GM23338 (cell line): ENCODE measurements around the gene OSTC. TPM values are rescaled to one million over a fixed set of nuclear protein-coding genes. Genes with fewer than 3 reads are reported as not detected.

Source experiments
- ATAC-seq: fragments of 200-7000 bp; cut with Tn5 transposase; 3 replicates; pipeline ENCODE4 v1.9.1; 2020
- DNase-seq: peaks from one replicate; pipeline ENCODE4 v3.0.0-alpha.2; 2015; ENCODE audit warnings: low spot score
- H2AFZ ChIP-seq: fragments of 200-600 bp; sonication (generic); 2 replicates; pipeline ENCODE4 v1.8.0; 2016; ENCODE audit warnings: antibody characterized with exemption, mild to moderate bottlenecking, moderate library complexity
- H3F3A ChIP-seq: fragments of 200-600 bp; sonication (generic); replicated peaks from 2 replicates; pipeline ENCODE4 v1.8.0; 2017; ENCODE audit warnings: antibody characterized with exemption, mixed run types, low read depth
- H3K27ac ChIP-seq: fragments of 200-600 bp; sonication (generic); 2 replicates; pipeline ENCODE4 v1.6.1; 2016; ENCODE audit warnings: low read depth
- H3K27me3 ChIP-seq: fragments of 200-600 bp; sonication (generic); 2 replicates; pipeline ENCODE4 v1.8.0; 2016; ENCODE audit warnings: mild to moderate bottlenecking, mixed run types, moderate library complexity; ENCODE audit not compliant: insufficient read depth
- H3K36me3 ChIP-seq: fragments of 200-600 bp; sonication (generic); 2 replicates; pipeline ENCODE4 v1.8.0; 2016; ENCODE audit warnings: mild to moderate bottlenecking; ENCODE audit not compliant: insufficient read depth
- H3K4me1 ChIP-seq: fragments of 200-600 bp; sonication (generic); 2 replicates; pipeline ENCODE4 v1.8.0; 2016; ENCODE audit warnings: mild to moderate bottlenecking, moderate library complexity; ENCODE audit not compliant: insufficient read depth
- H3K4me2 ChIP-seq: fragments of 200-600 bp; sonication (generic); 2 replicates; pipeline ENCODE4 v1.7.1; 2017; ENCODE audit warnings: mixed run types
- H3K4me3 ChIP-seq: fragments of 200-600 bp; sonication (generic); 2 replicates; pipeline ENCODE4 v1.6.1; 2016; ENCODE audit warnings: mixed run types
- H3K79me2 ChIP-seq: fragments of 200-600 bp; sonication (generic); replicated peaks from 2 replicates; pipeline ENCODE4 v1.8.0; 2017; ENCODE audit warnings: mild to moderate bottlenecking; ENCODE audit not compliant: insufficient read depth
- H3K9me2 ChIP-seq: fragments of 200-600 bp; sonication (generic); 2 replicates; pipeline ENCODE4 v1.8.0; 2017; ENCODE audit not compliant: insufficient read depth
- H4K20me1 ChIP-seq: fragments of 200-600 bp; sonication (generic); replicated peaks from 2 replicates; pipeline ENCODE4 v1.8.0; 2017; ENCODE audit warnings: mild to moderate bottlenecking; ENCODE audit not compliant: insufficient read depth
- H3K27ac Mint-ChIP-seq: 2 replicates; pipeline ENCODE4 v1.8.0; 2020; ENCODE audit warnings: inconsistent platforms, mild to moderate bottlenecking, moderate library complexity, mixed read lengths
- H3K27me3 Mint-ChIP-seq: 3 replicates; pipeline ENCODE4 v1.8.0; 2022; ENCODE audit warnings: low read depth, mild to moderate bottlenecking, moderate library complexity, mixed read lengths, inconsistent platforms; ENCODE audit not compliant: insufficient read depth, poor library complexity
- H3K36me3 Mint-ChIP-seq: 3 replicates; pipeline ENCODE4 v1.8.0; 2021; ENCODE audit warnings: low read depth, mild to moderate bottlenecking, inconsistent platforms, moderate library complexity, mixed read lengths
- H3K4me1 Mint-ChIP-seq: 3 replicates; pipeline ENCODE4 v1.8.0; 2020; ENCODE audit warnings: mild to moderate bottlenecking, inconsistent platforms, mixed read lengths
- H3K4me3 Mint-ChIP-seq: 3 replicates; pipeline ENCODE4 v1.8.0; 2021; ENCODE audit warnings: moderate library complexity, mild to moderate bottlenecking, inconsistent platforms, mixed read lengths
- H3K9me3 Mint-ChIP-seq: 3 replicates; pipeline ENCODE4 v1.8.0; 2020; ENCODE audit warnings: moderate library complexity, mild to moderate bottlenecking, inconsistent platforms, mixed read lengths
- CREB1 ChIP-seq: fragments of 250-450 bp; sonication (Bioruptor Pico); IDR thresholded peaks from 2 replicates; pipeline ENCODE4 v1.5.0; 2020; ENCODE audit warnings: low read depth, mild to moderate bottlenecking, moderate library complexity
- CTCF ChIP-seq, 2 experiments: fragments of 200-600 bp in 1 of 2; sonication (generic) in 1 of 2; conservative IDR thresholded peaks; 2 replicates each; pipeline versions ENCODE4 v1.5.1 to v1.6.1; 2016 to 2017; ENCODE audit warnings: antibody characterized with exemption in 2 of 2, low read depth in 2 of 2, mild to moderate bottlenecking in 2 of 2, moderate library complexity in 1 of 2
- EZH2 ChIP-seq: fragments of 200-600 bp; sonication (generic); IDR thresholded peaks from one replicate; pipeline ENCODE4 v1.8.0; 2017; ENCODE audit warnings: antibody characterized with exemption, mild to moderate bottlenecking, low read depth; ENCODE audit not compliant: unreplicated experiment
- EZH2phosphoT487 ChIP-seq: fragments of 200-600 bp; sonication (generic); IDR thresholded peaks from one replicate; pipeline ENCODE4 v1.8.1; 2018; ENCODE audit warnings: antibody characterized with exemption; ENCODE audit not compliant: unreplicated experiment
- JUNB ChIP-seq: IDR thresholded peaks from one replicate; pipeline ENCODE4 v1.6.1; 2016; ENCODE audit warnings: antibody characterized with exemption; ENCODE audit not compliant: unreplicated experiment
- NANOG ChIP-seq: IDR thresholded peaks from 2 replicates; pipeline ENCODE4 v1.6.1; 2016; ENCODE audit warnings: antibody characterized with exemption, borderline replicate concordance
- POLR2AphosphoS5 ChIP-seq: IDR thresholded peaks from 2 replicates; pipeline ENCODE4 v1.6.1; 2016; ENCODE audit warnings: antibody characterized with exemption, low read depth
- REST ChIP-seq: IDR thresholded peaks from one replicate; pipeline ENCODE4 v1.6.1; 2018; ENCODE audit warnings: antibody characterized with exemption; ENCODE audit not compliant: unreplicated experiment
- STAT1 ChIP-seq: IDR thresholded peaks from one replicate; pipeline ENCODE4 v1.6.1; 2016; ENCODE audit warnings: antibody characterized with exemption; ENCODE audit not compliant: unreplicated experiment
- ZNF114 ChIP-seq: fragments of 250-450 bp; sonication (Bioruptor Pico); IDR thresholded peaks from 2 replicates; pipeline ENCODE4 v1.5.0; 2020; ENCODE audit warnings: mild to moderate bottlenecking, moderate library complexity
- ZNF331 ChIP-seq: fragments of 250-450 bp; sonication (Bioruptor Pico); IDR thresholded peaks from 2 replicates; pipeline ENCODE4 v1.5.0; 2020; ENCODE audit warnings: low read depth, mild to moderate bottlenecking, moderate library complexity
- ZNF462 ChIP-seq: fragments of 250-450 bp; sonication (Bioruptor Pico); IDR thresholded peaks from 2 replicates; pipeline ENCODE4 v1.5.0; 2020; ENCODE audit warnings: mild to moderate bottlenecking, moderate library complexity
- long read RNA-seq: library from polyadenylated mRNA; unstranded; transcript quantifications from one replicate; pipeline ENCODE4 v2.0.0, GENCODE V29; 2020; ENCODE audit not compliant: unreplicated experiment
- polyA plus RNA-seq: library from polyadenylated mRNA; unstranded; fragments of >200 nt; fragmentation: Nextera tagmentation; extraction: Ambion mirVana; gene quantifications from 2 replicates; pipeline ENCODE4 v1.2.1, GENCODE V29; 2016
- total RNA-seq: library from RNA; depleted of rRNA; stranded (reverse); fragments of >200 nt; shearing (Covaris generic); gene quantifications from 2 replicates; pipeline ENCODE4 v1.2.3, GENCODE V29; 2014; rRNA removed

OSTC gene
- total RNA-seq = 142 and 207 TPM in 2 replicates
- polyA plus RNA-seq = 290 and 311 TPM in 2 replicates
- long read RNA-seq, transcript OSTC-201 (4 exons, 1,077 nt) = major isoform, 181 of 189 reads
- long read RNA-seq, partial matches to known transcripts = 2 of 189 reads
- long read RNA-seq, other reads (novel, unspliced or antisense) = 3 of 189 reads

GRCh38 chr4:108650212-108651013, at the start of gene OSTC:
Gene OSTC (plus strand): TSS chr4:108650599. CDS start chr4:108650656, 57 bp downstream.
- Histone ChIP-seq H3F3A (no peaks in the 10 kb centered on the region), H3K4me1 (no peaks in the 10 kb centered on the region), H3K4me3 (peak within 1 kb of the TSS; percentile 93), H3K4me2 (peak within 1 kb of the TSS; percentile 86), H3K27ac (peak within 1 kb of the TSS; percentile 67; the same call in 1 of the 2 replicates), H4K20me1 (peaks cover 6% of the 10 kb centered on the region), H3K79me2 (peaks cover 49% of the 10 kb centered on the region), H3K36me3 (0 out of 2 replicates have a peak, but pooled peaks cover under 1% of the 10 kb centered on the region), H3K9me2 (no peaks in the 10 kb centered on the region), H2AFZ (peak within 1 kb of the TSS; percentile 70), H3K27me3 (no peaks in the 10 kb centered on the region)
- H3K36me3 Mint-ChIP-seq = peaks cover 4% of the 10 kb centered on the region; the same call in 2 of the 3 replicates
- ATAC-seq (peak; percentile 91), DNase-seq (peak; percentile 99)
- peak within 1 kb of the TSS; percentile 94 for H3K4me3 Mint-ChIP-seq
- H3K27me3 Mint-ChIP-seq = peaks cover 2% of the 10 kb centered on the region
- H3K27ac Mint-ChIP-seq = peak within 1 kb of the TSS; percentile 97
- H3K4me1 Mint-ChIP-seq = no peaks in the 10 kb centered on the region
- H3K9me3 Mint-ChIP-seq = no peaks in the 10 kb centered on the region
- TF ChIP-seq ZNF114 (CRISPR knock-in tag) (0 out of 2 replicates have a peak, but pooled peaks have one; percentile 10), NANOG (no peak), STAT1 (no peak), JUNB (no peak), EZH2phosphoT487 (no peak), CREB1 (peak; percentile 72), EZH2 (no peak), ZNF331 (CRISPR knock-in tag) (no peak), CTCF (conservative IDR thresholded peaks at IDR 0.05; ENCODE audit: low read depth in 2 of 2) (0 out of 4 replicates have a peak, but pooled peaks of 1 of the 2 experiments have one; percentile 12), POLR2AphosphoS5 (peak; percentile 94), ZNF462 (CRISPR knock-in tag) (no peak), REST (no peak)
